Neutrophil (primary cell): Measurements from ENCODE around the gene P2RX6.

ENCODE experiments used
- H3K27ac ChIP-seq: fragments of 200-600 bp; sonication (generic); 2 replicates; pipeline ENCODE4 v1.5.1; 2016; ENCODE audit warnings: mild to moderate bottlenecking, moderate library complexity
- H3K27me3 ChIP-seq: fragments of 200-600 bp; sonication (generic); 2 replicates; pipeline ENCODE4 v1.6.0; 2016; ENCODE audit warnings: mild to moderate bottlenecking
- H3K36me3 ChIP-seq: fragments of 200-600 bp; sonication (generic); 2 replicates; pipeline ENCODE4 v1.5.1; 2017
- H3K4me1 ChIP-seq, 2 experiments: fragments of 200-600 bp in 1 of 2; sonication (generic) in 1 of 2; 1 replicate in 1 of 2; 2 replicates in 1 of 2; pipeline versions ENCODE4 v1.5.1 to v1.6.1; 2013 to 2016; ENCODE audit warnings: low read depth in 1 of 2, low read length in 1 of 2, mild to moderate bottlenecking in 1 of 2, moderate library complexity in 1 of 2; ENCODE audit not compliant: control insufficient read depth in 1 of 2, insufficient read depth in 1 of 2
- H3K4me3 ChIP-seq, 2 experiments: fragments of 200-600 bp in 1 of 2; sonication (generic) in 1 of 2; 1 replicate in 1 of 2; 2 replicates in 1 of 2; pipeline ENCODE4 v1.5.1; 2013 to 2016; ENCODE audit warnings: low read depth in 1 of 2, low read length in 1 of 2, mild to moderate bottlenecking in 1 of 2, moderate library complexity in 1 of 2
- H3K9me3 ChIP-seq: fragments of 200-600 bp; sonication (generic); 2 replicates; pipeline ENCODE4 v1.5.1; 2016
- CTCF ChIP-seq: fragments of 200-600 bp; sonication (generic); IDR thresholded peaks from 2 replicates; pipeline ENCODE4 v1.5.1; 2016; ENCODE audit warnings: antibody characterized with exemption

The P2RX6 gene

GRCh38 chr22:21051145-21051830 lies 36.3 kb downstream of the P2RX6 start:
- Histone ChIP-seq H3K27me3 (peaks cover 42% of the 10 kb centered on the region), H3K4me3 (no peak overlapping the region), H3K9me3 (no peaks in the 10 kb centered on the region), H3K4me1 (no peaks in the 10 kb centered on the region), H3K36me3 (no peaks in the 10 kb centered on the region), H3K27ac (no peak overlapping the region)
- TF ChIP-seq CTCF = no peak

GRCh38 chr22:21051831-21052400 lies 37.0 kb downstream of the P2RX6 start:
- Histone ChIP-seq H3K9me3 (no peaks in the 10 kb centered on the region), H3K27me3 (peaks cover 42% of the 10 kb centered on the region)
- TF ChIP-seq CTCF = no peak

GRCh38 chr22:21052715-21053459 lies 37.9 kb downstream of the P2RX6 start:
- H3K9me3 ChIP-seq = no peaks in the 10 kb centered on the region
- H3K4me3 ChIP-seq = no peak overlapping the region
- peaks cover 36% of the 10 kb centered on the region for H3K27me3 ChIP-seq
- H3K36me3 ChIP-seq = no peaks in the 10 kb centered on the region
- no peaks in the 10 kb centered on the region for H3K4me1 ChIP-seq
- TF ChIP-seq CTCF = no peak
- H3K27ac ChIP-seq = no peak overlapping the region

More at GRCh38 chr22:21051831-21052400, 37.0 kb downstream of the P2RX6 start:
- Histone ChIP-seq H3K27ac (no peak overlapping the region), H3K36me3 (no peaks in the 10 kb centered on the region), H3K4me1 (no peaks in the 10 kb centered on the region), H3K4me3 (no peak overlapping the region)

- no peak for TF ChIP-seq CTCF
- H3K36me3 ChIP-seq = no peaks in the 10 kb centered on the region
- no peaks in the 10 kb centered on the region for H3K4me1 ChIP-seq
- H3K9me3 ChIP-seq = no peaks in the 10 kb centered on the region
- H3K27me3 ChIP-seq = peaks cover 35% of the 10 kb centered on the region
- no peak overlapping the region for H3K4me3 ChIP-seq
- no peak overlapping the region for H3K27ac ChIP-seq
Measured at GRCh38 chr22:21054046-21054713, 39.2 kb downstream of the P2RX6 start.

- Histone ChIP-seq H3K36me3 (no peaks in the 10 kb centered on the region), H3K9me3 (no peaks in the 10 kb centered on the region), H3K27me3 (peaks cover 35% of the 10 kb centered on the region), H3K4me3 (no peak overlapping the region), H3K4me1 (no peaks in the 10 kb centered on the region), H3K27ac (no peak overlapping the region)
- TF ChIP-seq CTCF = no peak
Measured at GRCh38 chr22:21054714-21055563, 40.0 kb downstream of the P2RX6 start.
